Measurements from ENCODE around the gene MRPL54.

Gene MRPL54

DNA sequence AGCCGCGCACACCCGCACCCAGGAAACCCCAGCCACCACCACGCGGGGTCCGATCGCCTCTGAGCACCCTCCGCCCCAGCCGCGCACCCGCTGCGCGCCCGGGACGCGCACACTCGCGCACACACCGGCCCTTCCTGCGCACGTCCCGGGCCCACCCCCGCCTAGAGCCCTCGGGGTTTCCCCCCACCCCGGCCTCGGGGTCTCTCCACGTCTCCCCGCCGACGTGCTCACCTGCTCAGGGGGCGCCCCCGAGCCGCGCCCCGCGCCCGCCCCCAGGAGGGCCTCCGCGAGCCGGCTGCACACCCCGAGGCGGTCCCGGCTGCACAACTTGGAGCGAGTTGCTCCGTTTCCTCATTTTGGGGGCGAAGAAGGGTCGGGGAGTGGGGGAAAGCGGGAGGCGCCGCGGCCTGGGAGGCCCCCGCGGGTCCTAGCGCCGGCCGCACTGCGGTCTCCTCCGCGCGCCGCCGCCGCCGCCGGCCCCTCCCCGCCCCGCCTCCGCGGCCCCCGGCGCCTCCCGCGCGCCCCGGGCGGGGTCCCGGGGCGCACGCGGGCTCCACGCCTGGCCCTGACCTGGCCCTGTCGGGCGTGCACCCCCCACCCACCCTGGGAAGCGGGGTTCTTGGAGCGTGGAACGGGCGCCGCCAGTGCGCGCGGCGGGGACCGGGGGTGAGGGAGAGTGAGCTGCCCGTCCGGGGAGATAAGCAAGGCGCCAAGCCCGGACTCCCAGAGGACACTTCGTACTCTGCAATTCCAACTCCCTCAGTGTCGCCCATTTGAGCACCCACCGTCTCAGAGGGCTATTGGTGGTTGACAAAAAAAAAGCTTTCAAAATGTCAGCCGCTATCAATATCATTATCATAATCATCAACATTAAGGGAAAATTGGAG is 23.7 kb downstream of the MRPL54 start, which contains the start of gene MATK:
TSS of gene MATK (minus strand) at position 444 of the 887 bp plus-strand sequence. CDS start 1,246 bp downstream, outside the sequence.
- DNase-seq, result peak; percentile 31

DNA sequence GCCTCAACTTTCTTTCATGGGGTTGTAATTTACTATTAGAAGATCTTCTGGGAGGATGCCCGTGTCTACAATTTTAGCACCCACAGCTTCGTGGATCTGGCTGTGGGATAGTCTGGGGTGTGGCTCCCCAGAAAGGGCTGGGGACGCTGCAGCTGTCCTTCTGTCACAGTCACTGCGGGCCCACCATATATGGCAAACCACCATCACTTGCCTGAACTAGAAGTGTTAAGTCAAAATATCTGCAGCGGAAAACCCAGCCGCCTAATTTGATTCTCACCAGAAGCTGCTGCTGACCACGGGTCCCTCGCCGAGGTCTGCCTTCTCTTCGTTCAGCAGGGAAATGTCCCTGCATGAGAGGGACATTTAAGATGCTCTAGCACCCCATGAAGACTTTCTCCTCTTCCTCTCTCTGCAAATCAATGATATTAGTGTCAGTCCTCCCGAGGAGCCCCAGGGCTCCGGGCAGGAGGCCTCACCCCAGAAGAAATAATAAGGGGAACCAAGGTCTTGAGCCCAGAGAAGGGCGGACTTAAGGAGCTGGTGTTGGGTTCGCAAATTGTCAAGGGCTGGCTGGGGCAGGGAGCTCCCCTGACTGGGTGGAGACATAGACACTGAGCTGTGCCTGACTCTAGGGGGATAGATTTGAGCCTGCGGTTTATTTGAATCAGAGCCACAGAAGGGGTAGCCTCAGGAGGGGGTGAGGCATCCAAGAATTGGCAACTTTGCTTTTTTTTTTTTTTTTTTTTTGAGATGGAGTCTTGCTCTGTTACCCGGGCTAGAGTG is 26.7 kb downstream of the MRPL54 start:
- peak; percentile 66 for DNase-seq

GRCh38 chr19:3790209-3790734 is 27.8 kb downstream of the MRPL54 start:
- DNase-seq, result no peak

- DNase-seq, result no peak
Measured at GRCh38 chr19:3790941-3791340, 28.5 kb downstream of the MRPL54 start.

- DNase-seq, result no peak
Measured at GRCh38 chr19:3792114-3792513, 29.6 kb downstream of the MRPL54 start.

GRCh38 chr19:3793799-3794198 is 31.3 kb downstream of the MRPL54 start:
- DNase-seq, result no peak

DNA sequence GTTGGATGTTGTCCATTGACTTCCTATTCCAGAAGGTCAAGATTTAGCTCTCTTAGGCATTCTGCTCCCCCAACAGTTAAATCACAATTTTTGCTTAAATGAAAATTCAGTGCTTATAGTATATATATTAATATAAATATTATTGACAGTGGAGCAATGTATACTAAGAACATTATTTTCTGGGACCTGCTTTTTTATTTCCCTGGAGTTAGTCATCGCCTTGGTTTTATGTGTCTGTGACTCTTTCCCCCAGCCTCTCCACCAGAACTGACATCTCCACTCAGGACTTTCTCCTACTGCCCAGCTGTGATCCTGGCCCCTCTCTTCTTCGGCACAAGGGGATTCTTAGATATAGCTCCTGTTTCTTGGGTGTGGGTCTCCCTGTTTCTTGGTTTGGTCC is 33.9 kb downstream of the MRPL54 start:
- no peak for DNase-seq

DNA sequence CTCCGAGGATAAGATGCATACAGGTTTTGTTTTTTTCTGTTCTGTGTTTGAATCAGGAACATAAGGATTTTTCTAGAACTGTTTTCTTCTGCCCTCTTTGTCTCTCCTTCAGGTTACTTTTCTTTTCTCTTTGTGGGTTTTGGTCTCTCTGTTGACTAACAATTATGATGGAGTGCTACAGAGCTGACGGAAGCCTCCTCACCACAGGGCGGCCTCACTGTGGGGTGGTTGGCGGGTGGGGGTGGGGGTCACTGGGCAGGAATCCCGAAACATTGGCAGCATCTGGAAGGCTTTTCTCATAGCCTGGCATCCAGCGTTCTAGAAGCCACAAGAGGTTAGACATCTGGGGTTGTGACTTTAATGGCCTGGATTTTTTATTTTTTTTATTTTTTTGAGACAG is 35.7 kb downstream of the MRPL54 start:
- DNase-seq, result peak; percentile 61

DNA sequence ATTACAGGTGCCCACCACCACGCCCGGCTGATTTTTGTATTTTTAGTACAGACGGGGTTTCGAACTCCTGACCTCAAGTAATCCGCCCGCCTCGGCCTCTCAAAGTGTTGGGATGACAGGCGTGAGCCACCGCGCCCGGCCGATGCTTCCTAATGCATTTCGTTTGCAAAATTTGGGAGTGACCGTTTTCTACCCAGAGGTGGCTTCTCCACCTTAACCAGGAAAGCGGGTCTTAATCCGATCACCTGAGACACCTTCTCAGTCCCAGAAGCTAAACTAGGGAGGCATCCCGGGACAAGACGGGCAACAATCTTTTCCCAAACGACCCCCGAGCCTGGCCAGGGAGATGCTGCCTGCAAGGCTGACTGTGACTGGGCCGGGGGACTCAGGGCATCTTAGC is 38.5 kb downstream of the MRPL54 start:
- DNase-seq, result no peak

- peak; percentile 72 for DNase-seq
Measured at GRCh38 chr19:3801412-3802096, 39.1 kb downstream of the MRPL54 start.

DNA sequence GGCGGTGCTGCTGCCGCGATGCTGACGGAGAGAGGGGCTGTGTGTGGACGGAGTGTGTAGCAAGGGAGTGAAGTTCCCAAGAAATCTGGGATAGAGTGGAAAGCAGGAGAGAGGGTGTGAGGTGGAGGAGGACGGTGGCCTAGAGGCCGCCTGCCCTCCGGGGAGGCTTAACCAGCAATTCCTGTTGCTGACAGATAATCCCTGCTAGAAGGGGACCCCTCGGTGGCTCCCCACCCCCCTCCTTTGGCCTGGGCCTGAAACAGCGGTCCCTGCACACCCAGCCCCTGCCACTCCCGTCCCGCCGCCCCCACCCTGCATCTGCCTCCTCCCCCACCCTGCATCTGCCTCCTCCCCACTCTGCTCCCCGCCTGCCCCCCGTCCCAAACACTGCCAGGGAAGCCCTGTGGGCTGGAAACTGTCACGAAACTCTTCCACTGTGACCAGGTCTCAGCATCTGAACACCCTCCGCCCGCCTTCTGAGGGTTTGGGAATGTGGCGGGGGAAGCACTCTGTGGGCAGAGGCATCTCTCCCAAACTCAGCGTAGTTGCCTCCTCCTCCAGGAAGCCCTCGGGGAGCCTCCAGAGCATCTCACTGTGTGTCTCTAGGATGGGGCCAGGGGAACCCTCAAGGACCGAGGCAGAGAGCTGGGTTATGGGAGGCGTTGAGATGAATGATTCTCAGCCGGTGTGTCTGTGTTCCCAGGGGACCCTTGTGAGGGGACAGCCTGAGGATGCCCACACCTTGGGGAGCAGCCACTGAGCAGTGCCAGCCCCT is 40.8 kb downstream of the MRPL54 start:
- DNase-seq, result no peak

- DNase-seq, result no peak
Measured at GRCh38 chr19:3803986-3804385, 41.5 kb downstream of the MRPL54 start.

DNA sequence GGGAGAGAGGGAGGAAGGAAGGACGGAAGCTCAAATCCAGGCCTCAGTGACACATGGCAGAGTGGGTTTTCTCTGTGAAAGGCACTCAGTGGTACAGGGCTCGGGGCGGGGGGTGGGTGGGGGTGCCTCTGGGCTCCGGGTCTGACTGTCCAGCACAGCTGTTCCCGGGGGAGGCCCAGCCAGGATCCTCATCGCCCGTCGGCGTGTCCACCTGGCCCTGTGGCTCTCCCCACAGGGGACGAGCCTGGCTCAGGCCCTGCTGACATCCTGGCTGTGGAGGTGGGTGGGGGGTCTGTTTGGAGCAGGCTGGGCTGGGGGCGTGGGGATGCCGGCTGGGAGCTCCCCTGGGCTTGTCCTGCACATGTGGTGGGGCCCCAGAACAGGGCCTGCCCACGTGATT is 41.9 kb downstream of the MRPL54 start:
- no peak for DNase-seq

- DNase-seq, result no peak
Measured at GRCh38 chr19:3805859-3806258, 43.4 kb downstream of the MRPL54 start.

DNA sequence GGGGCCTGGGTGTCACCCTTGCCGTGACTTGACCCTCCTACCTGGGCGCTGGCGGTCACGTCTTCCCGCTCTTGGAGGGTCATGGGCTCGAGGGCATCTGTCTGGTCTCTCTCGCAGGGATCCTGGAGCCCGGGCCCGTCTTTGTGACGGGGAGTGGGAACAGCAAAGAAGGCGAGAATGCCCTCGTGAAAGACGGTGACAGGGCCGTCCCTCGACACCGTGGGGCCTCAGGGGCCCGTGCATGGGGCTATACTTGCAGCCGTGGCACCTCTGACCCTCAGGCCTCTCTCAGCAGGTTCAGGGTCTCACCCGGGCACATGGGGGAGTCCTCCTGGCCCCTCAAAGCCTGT is 44.6 kb downstream of the MRPL54 start:
- no peak for DNase-seq

DNA sequence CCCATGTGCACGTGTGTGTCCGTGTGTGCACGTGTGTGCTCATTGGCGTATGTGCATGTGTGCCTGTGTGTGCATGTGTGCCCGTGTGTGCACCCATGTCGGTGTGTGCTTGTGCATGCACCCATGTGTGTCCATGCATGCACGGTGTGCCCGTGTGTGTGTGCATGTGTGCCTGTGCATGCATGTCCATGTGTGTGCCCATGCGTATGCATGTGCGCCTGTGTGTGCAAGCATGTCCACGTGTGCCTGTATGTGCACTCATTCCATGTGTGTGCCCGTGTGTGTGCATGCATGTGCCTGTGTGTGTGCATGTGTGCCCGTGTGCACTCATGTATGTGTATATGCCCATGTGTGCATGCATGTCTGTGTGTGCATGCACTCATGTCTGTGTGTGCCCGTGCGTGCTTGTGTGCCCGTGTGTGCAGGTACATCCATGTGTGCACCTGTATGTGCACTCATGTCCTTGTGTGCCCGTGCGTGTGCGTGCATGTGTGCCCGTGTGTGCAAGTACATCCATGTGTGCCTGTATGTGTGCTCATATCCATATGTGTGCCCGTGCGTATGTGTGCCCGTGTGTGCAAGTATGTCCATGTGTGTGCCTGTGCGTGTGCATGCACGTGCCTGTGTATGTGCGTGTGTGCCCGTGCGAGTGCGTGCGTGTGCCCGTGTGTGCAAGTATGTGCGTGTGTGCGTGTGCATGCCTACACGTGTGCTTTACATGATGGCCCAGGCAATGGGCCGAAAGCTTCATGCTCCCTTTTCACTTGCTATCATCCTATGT is 45.3 kb downstream of the MRPL54 start:
- DNase-seq, result no peak

- no peak for DNase-seq
Measured at GRCh38 chr19:3808420-3809143, 46.1 kb downstream of the MRPL54 start.

- DNase-seq, result no peak
Measured at GRCh38 chr19:3809881-3810707, 47.6 kb downstream of the MRPL54 start.

- no peak for DNase-seq
Measured at GRCh38 chr19:3810708-3811355, 48.4 kb downstream of the MRPL54 start.
